ENCODE measurements around the gene ANO4. TPM values are rescaled to one million over a fixed set of nuclear protein-coding genes. Genes with fewer than 3 reads are reported as not detected.

The ANO4 gene
- total RNA-seq, 1 donor from 2014 or later: 0.13 TPM

DNA sequence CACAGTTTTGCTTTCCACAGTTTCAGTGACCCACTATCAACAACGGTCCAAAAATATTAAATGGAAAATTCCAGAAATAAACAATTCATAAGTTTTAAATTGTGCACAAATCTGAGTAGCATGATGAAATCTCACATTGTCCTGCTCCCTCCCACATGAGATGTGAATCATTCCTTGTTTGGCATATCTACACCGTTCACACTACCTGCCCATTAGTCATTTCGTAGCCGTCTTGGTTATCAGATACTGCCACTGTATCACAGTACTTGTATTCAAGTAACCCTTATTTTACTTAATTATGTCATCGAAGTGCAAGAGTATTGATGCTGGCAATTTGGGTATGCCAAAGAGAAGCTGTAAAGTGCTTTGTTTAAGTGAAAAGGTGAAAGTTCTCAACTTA, 270.1 kb downstream of the ANO4 start:
- H3K4me3 ChIP-seq (ENCODE audit: low read depth, low read length): no peak overlapping the region
- no peaks in the 10 kb centered on the region for H3K36me3 ChIP-seq (ENCODE audit: control insufficient read depth, insufficient read depth, low read length)
- DNase-seq (ENCODE audit: low read depth): no peak
- no peaks in the 10 kb centered on the region for H3K27me3 ChIP-seq (ENCODE audit: control insufficient read depth, insufficient read depth, low read length)
- TF ChIP-seq, protein P1, sequence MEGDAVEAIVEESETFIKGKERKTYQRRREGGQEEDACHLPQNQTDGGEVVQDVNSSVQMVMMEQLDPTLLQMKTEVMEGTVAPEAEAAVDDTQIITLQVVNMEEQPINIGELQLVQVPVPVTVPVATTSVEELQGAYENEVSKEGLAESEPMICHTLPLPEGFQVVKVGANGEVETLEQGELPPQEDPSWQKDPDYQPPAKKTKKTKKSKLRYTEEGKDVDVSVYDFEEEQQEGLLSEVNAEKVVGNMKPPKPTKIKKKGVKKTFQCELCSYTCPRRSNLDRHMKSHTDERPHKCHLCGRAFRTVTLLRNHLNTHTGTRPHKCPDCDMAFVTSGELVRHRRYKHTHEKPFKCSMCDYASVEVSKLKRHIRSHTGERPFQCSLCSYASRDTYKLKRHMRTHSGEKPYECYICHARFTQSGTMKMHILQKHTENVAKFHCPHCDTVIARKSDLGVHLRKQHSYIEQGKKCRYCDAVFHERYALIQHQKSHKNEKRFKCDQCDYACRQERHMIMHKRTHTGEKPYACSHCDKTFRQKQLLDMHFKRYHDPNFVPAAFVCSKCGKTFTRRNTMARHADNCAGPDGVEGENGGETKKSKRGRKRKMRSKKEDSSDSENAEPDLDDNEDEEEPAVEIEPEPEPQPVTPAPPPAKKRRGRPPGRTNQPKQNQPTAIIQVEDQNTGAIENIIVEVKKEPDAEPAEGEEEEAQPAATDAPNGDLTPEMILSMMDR (IDR thresholded peaks at IDR 0.05; ENCODE audit: insufficient read depth, low read length, poor library complexity, severe bottlenecking): no peak

DNA sequence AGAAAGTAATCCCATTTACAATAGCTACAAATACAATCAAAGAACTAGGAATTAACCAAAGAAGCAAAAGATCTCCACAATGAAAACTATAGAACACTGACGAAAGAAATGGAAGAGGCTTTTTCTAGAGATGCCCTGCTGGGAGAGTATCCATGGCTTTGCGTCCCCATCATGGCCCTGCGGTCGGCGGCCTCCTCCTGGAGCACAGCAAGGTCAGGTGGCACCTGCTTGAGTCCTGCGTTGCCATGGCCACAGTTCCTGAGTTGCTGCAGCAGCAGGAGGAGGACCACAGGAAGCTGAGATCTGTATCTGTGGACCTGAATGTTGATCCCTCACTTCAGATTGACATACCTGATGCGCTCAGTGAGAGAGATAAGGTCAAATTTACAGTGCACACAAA, 271.9 kb downstream of the ANO4 start:
- TF ChIP-seq, protein P1 (IDR thresholded peaks at IDR 0.05; ENCODE audit: insufficient read depth, low read length, poor library complexity, severe bottlenecking): no peak
- H3K36me3 ChIP-seq (ENCODE audit: control insufficient read depth, insufficient read depth, low read length): no peaks in the 10 kb centered on the region

GRCh38 chr12:101068402-101068801, 273.8 kb downstream of the ANO4 start:
- Histone ChIP-seq H3K27me3 (ENCODE audit: control insufficient read depth, insufficient read depth, low read length) (no peaks in the 10 kb centered on the region), H3K36me3 (ENCODE audit: control insufficient read depth, insufficient read depth, low read length) (no peaks in the 10 kb centered on the region), H3K4me3 (ENCODE audit: low read depth, low read length) (no peak overlapping the region)
- DNase-seq (ENCODE audit: low read depth): no peak
- TF ChIP-seq, protein P1 (IDR thresholded peaks at IDR 0.05; ENCODE audit: insufficient read depth, low read length, poor library complexity, severe bottlenecking): no peak

More for the DNA sequence above, 271.9 kb downstream of the ANO4 start:
- Histone ChIP-seq H3K4me3 (ENCODE audit: low read depth, low read length) (no peak overlapping the region), H3K27me3 (ENCODE audit: control insufficient read depth, insufficient read depth, low read length) (no peaks in the 10 kb centered on the region)
- no peak for DNase-seq (ENCODE audit: low read depth)

DNA sequence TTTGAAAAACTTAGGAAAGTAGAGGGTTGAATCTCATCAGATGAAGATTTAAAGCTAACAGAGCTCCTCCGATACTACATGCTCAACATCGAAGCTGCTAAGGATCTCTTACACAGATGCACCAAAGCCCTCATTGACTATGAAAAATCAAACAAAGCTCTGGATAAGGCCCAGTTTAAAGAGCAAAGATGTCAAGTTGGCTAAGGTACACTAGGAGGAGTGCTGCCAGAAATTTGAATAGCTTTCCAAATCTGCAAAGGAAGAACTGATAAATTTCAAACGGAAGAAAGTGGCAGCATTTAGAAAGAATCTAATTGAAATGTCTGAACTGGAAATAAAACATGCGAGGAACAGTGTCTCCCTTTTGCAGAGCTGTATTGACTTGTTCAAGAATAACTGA, 274.3 kb downstream of the ANO4 start:
- no peak for DNase-seq (ENCODE audit: low read depth)
- TF ChIP-seq, protein P1 (IDR thresholded peaks at IDR 0.05; ENCODE audit: insufficient read depth, low read length, poor library complexity, severe bottlenecking): no peak
- Histone ChIP-seq H3K4me3 (ENCODE audit: low read depth, low read length) (no peak overlapping the region), H3K27me3 (ENCODE audit: control insufficient read depth, insufficient read depth, low read length) (no peaks in the 10 kb centered on the region), H3K36me3 (ENCODE audit: control insufficient read depth, insufficient read depth, low read length) (no peaks in the 10 kb centered on the region)

- H3K4me3 ChIP-seq (ENCODE audit: low read depth, low read length): no peak overlapping the region
- H3K36me3 ChIP-seq (ENCODE audit: control insufficient read depth, insufficient read depth, low read length): no peaks in the 10 kb centered on the region
- TF ChIP-seq, protein P1 (IDR thresholded peaks at IDR 0.05; ENCODE audit: insufficient read depth, low read length, poor library complexity, severe bottlenecking): no peak
- no peaks in the 10 kb centered on the region for H3K27me3 ChIP-seq (ENCODE audit: control insufficient read depth, insufficient read depth, low read length)
- DNase-seq (ENCODE audit: low read depth): no peak
Measured at GRCh38 chr12:101074940-101075680, 280.5 kb downstream of the ANO4 start.

DNA sequence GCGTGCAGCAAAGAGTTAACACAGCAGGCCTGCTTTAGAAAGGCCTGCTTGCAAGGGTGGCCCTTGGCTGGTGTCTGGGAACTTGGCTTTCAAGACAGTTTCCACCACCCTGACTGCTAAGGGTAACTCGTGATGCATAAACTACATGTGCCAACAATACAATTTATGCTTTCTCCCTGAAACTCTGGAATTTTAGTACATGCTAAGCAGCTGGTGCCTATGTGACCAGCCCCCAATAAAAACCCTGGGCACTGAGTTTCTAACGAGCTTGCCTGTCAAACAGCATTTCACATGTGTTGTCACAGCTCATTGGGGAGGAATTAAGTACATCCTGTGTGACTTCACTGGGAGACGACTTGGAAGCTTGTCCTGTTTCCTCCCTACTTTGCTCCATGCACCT, 282.3 kb downstream of the ANO4 start:
- H3K4me3 ChIP-seq (ENCODE audit: low read depth, low read length): no peak overlapping the region
- TF ChIP-seq, protein P1 (IDR thresholded peaks at IDR 0.05; ENCODE audit: insufficient read depth, low read length, poor library complexity, severe bottlenecking): no peak
- DNase-seq (ENCODE audit: low read depth): no peak

More for the DNA sequence above, 282.3 kb downstream of the ANO4 start:
- H3K36me3 ChIP-seq (ENCODE audit: control insufficient read depth, insufficient read depth, low read length): no peaks in the 10 kb centered on the region
- no peaks in the 10 kb centered on the region for H3K27me3 ChIP-seq (ENCODE audit: control insufficient read depth, insufficient read depth, low read length)
